Measurements from ENCODE around the gene TFCP2L1.

TFCP2L1 gene

GRCh38 chr2:121236101-121236640 is 48.8 kb downstream of the TFCP2L1 start:
- Histone ChIP-seq H3K27me3 (ENCODE audit: low read length) (no peaks in the 10 kb centered on the region), H3K36me3 (ENCODE audit: low read length) (no peaks in the 10 kb centered on the region)

GRCh38 chr2:121235542-121235941 is 49.5 kb downstream of the TFCP2L1 start:
- H3K4me2 ChIP-seq (ENCODE audit: low read depth, low read length, poor library complexity, severe bottlenecking) = no peak overlapping the region
- H3K36me3 ChIP-seq (ENCODE audit: low read length) = no peaks in the 10 kb centered on the region
- no peaks in the 10 kb centered on the region for H3K79me2 ChIP-seq (ENCODE audit: insufficient read depth, low read length)
- no peak overlapping the region for H2AFZ ChIP-seq (ENCODE audit: low read depth, low read length, severe bottlenecking)
- no peaks in the 10 kb centered on the region for H3F3A ChIP-seq (ENCODE audit: insufficient read depth)
- no peak overlapping the region for H3K4me3 ChIP-seq (ENCODE audit: insufficient read depth, low read length, poor library complexity, severe bottlenecking)
- no peak overlapping the region for H3K27ac ChIP-seq (ENCODE audit: low read depth, low read length)
- TF ChIP-seq EZH2phosphoT487 (conservative IDR thresholded peaks at IDR 0.05; ENCODE audit: low read length) = no peak
- TF ChIP-seq CTCF (IDR thresholded peaks at IDR 0.05; ENCODE audit: insufficient read depth, low read length, poor library complexity, severe bottlenecking) = no peak
- no peak overlapping the region for H3K9ac ChIP-seq (ENCODE audit: low read length)
- no peaks in the 10 kb centered on the region for H3K9me2 ChIP-seq (replicated peaks; ENCODE audit: insufficient read depth, low read length)
- H3K9me3 ChIP-seq (ENCODE audit: insufficient read depth, low read length) = no peaks in the 10 kb centered on the region
- H3K27me3 ChIP-seq (ENCODE audit: low read length) = no peaks in the 10 kb centered on the region
- no peaks in the 10 kb centered on the region for H4K20me1 ChIP-seq (ENCODE audit: low read depth, low read length)

More at GRCh38 chr2:121236101-121236640, 48.8 kb downstream of the TFCP2L1 start:
- Histone ChIP-seq H3K79me2 (ENCODE audit: insufficient read depth, low read length) (no peaks in the 10 kb centered on the region), H3K9me2 (replicated peaks; ENCODE audit: insufficient read depth, low read length) (no peaks in the 10 kb centered on the region), H3K9ac (ENCODE audit: low read length) (no peak overlapping the region), H4K20me1 (ENCODE audit: low read depth, low read length) (no peaks in the 10 kb centered on the region), H3K27ac (ENCODE audit: low read depth, low read length) (no peak overlapping the region), H3K4me2 (ENCODE audit: low read depth, low read length, poor library complexity, severe bottlenecking) (no peak overlapping the region), H3K9me3 (ENCODE audit: insufficient read depth, low read length) (no peaks in the 10 kb centered on the region), H3K4me3 (ENCODE audit: insufficient read depth, low read length, poor library complexity, severe bottlenecking) (no peak overlapping the region), H2AFZ (ENCODE audit: low read depth, low read length, severe bottlenecking) (no peak overlapping the region), H3F3A (ENCODE audit: insufficient read depth) (no peaks in the 10 kb centered on the region)
- no peak for TF ChIP-seq EZH2phosphoT487 (conservative IDR thresholded peaks at IDR 0.05; ENCODE audit: low read length)
- TF ChIP-seq CTCF (IDR thresholded peaks at IDR 0.05; ENCODE audit: insufficient read depth, low read length, poor library complexity, severe bottlenecking) = no peak

GRCh38 chr2:121234791-121235190 is 50.2 kb downstream of the TFCP2L1 start:
- Histone ChIP-seq H3F3A (ENCODE audit: insufficient read depth) (no peaks in the 10 kb centered on the region), H3K9ac (ENCODE audit: low read length) (no peak overlapping the region), H3K79me2 (ENCODE audit: insufficient read depth, low read length) (no peaks in the 10 kb centered on the region), H3K4me3 (ENCODE audit: insufficient read depth, low read length, poor library complexity, severe bottlenecking) (no peak overlapping the region), H3K9me3 (ENCODE audit: insufficient read depth, low read length) (no peaks in the 10 kb centered on the region), H3K4me2 (ENCODE audit: low read depth, low read length, poor library complexity, severe bottlenecking) (no peak overlapping the region), H3K9me2 (replicated peaks; ENCODE audit: insufficient read depth, low read length) (no peaks in the 10 kb centered on the region), H3K27me3 (ENCODE audit: low read length) (no peaks in the 10 kb centered on the region), H4K20me1 (ENCODE audit: low read depth, low read length) (no peaks in the 10 kb centered on the region), H2AFZ (ENCODE audit: low read depth, low read length, severe bottlenecking) (no peak overlapping the region), H3K27ac (ENCODE audit: low read depth, low read length) (no peak overlapping the region), H3K36me3 (ENCODE audit: low read length) (no peaks in the 10 kb centered on the region)
- TF ChIP-seq EZH2phosphoT487 (conservative IDR thresholded peaks at IDR 0.05; ENCODE audit: low read length) (no peak), CTCF (IDR thresholded peaks at IDR 0.05; ENCODE audit: insufficient read depth, low read length, poor library complexity, severe bottlenecking) (no peak)
